Stimulated activated CD4-positive, alpha-beta T cell treated with anti-CD3 and anti-CD28 coated beads, Interleukin-1b, Interleukin-23, amount 100 ng/mL, for 4 hours (primary cell): ENCODE data around the gene BACE2.
A peak's percentile ranks its signal among the peaks of the same experiment; 100 is the strongest.
"Not testable (repeated sequence)": the region's sequence is repeated elsewhere in the genome, so short reads cannot be mapped to it uniquely, and the experiment has no call there.

Experiments
- DNase-seq, 2 donors: peaks; one replicate each; pipeline ENCODE4 v3.0.0-alpha.2; 2020; ENCODE audit warnings: low read depth in 2 of 2

Gene BACE2

DNA sequence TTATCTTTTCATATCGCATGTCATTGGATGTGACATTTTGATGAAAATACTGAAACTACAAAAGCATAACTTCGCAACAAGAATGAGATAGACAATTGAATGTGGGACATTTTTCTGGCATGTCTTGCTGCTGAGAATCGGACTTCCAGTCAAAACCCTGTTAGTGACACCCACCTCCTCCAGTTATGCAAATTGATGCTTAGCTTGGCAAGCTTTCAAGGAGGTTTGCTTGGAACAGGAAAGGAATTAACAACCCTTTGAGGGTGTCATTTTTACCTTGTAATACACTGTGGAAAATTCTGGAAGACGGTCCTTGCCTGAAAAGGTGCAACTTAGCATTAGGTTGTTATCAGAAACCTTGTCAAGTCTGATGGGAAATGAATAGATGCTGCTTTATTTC, 109.9 kb downstream of the BACE2 start:
- no peak for DNase-seq

DNA sequence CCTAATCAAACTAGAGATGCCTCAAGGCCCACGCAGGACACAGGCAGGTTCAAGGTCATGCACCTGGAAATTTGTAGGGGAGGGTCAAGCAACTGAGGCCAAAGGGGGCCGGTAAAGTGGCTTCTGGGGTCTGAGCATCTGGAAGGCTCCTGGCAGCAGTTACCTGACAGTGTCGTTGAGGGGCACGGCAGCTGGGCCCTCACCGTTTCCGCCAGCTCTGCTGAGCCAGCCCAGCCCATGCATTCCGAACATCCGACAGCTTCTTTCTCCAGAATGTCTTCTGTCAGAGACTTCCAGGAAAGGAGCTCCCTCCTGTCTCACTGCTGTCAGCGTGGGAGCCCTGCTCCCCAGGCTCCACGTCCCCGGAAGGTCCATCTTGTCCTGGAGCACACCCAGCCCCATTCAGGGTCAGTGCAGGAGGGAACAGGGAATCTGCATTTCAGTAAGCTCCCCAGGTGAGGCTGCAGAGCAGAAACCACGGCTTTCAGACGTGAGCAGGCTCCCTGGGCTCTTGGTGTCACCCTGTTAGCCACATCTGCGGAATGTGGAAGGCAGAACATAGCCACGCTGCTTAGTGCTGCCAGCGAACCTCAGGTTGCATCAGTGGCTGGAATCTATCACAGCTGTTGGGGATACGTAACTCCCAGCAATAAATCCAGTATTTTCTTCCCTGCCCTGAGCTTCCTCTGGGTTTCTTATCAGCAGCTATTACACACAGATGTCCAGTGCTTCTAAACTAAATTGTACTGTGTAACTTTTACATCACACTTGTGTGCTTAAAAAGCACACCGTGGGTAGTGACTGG, 112.4 kb downstream of the BACE2 start:
- no peak for DNase-seq

DNA sequence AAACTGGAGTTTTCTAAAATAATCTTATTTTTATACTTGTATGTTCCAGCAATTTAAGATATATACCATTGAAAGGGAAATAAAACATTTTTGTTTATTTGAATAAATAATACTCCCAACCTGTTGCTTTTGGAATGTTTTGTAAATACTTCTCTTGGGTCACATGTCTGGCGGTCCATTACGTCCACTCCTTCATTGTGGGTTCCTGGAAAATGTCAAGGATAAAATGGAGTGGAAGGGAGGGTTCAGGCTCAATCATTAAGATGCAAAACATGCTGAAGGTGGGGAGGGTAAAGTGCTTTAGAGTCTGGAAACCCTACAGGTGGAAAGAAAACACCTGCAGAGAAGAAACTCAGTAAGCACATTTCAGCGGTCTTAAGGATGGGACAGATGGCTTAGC, 114.5 kb downstream of the BACE2 start:
- no peak for DNase-seq

DNA sequence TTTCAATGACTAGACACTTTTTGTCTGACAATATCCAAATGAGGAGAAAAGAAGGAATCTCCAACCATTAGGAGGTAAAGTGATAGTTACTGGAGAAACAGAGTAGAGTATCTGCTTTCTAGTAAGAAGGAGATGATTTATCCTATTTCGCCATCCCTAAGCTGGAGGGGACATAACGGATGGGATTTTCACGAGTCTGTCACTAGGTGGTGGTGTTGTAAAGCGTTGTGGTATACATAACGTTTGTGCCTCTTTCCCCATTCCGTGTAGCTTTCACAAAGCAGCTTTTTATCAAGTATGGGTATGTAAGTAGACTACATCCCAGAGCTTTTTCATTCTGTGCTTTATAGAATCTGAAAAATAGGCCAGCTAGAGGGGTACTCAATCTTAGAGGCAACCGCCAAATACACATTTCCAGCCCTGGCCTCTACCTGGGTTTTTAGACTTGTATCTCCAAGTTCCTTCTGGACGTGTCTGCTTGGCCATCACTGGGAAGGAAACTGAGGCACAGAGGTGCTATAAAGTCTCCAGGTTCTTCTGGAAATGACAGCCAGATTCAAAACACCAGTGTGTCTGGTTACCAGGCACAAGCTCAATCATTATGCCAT, 115.4 kb downstream of the BACE2 start:
- peak in 1 of 2 donors; percentile 43 for DNase-seq

DNA sequence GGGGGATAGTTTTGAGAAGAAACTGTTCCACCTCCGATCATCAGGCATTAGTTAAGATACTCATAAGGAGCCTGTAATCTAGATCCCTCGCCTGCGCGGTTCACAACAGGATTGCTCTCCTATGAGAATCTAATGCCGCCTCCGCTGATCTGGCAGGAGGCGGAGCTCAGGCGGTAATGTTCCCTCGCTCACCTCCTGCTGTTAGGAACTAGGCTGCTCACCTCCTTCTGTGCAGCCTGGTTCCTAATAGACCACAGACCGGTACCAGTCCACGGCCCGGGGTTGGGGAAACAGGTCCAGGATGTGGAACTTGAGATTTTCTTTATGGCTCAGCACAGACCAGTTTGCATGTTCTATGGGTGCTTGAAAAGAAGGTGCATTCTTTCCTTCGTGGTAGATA, 121.5 kb downstream of the BACE2 start:
- no peak for DNase-seq

DNA sequence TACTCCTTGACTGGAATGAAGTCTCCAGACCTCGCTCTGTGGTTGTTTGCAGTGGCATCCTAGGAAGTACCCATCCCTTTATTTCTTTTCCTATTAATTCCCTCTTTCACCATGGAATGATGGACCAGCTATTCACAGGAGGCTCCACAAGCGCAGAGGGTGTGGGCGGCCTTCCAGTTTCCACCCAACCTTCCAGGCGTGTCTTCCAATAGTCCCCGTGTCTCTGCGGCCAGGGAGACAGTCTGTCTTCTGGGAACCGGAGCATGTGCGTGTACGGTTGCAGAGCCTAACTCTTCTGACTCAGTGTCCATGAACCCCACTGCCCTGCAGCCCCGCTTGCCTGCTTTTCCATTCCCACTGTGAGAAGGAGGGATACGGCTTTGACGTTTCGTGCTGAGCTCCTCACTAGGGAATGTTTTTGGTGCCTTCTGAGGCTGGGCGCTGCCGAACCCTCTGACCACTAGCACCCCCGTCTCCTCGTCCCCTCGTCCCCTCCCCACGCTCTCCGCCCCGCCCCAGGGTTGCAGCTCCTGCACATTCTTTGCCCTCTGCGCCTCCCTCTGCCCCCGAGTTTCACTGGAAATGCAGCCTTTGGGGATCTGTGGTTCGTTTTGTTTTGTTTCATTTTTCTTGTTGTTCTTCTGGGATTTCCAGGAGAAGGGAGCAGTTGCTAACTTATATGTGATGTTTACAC, 122.3 kb downstream of the BACE2 start:
- no peak for DNase-seq

DNA sequence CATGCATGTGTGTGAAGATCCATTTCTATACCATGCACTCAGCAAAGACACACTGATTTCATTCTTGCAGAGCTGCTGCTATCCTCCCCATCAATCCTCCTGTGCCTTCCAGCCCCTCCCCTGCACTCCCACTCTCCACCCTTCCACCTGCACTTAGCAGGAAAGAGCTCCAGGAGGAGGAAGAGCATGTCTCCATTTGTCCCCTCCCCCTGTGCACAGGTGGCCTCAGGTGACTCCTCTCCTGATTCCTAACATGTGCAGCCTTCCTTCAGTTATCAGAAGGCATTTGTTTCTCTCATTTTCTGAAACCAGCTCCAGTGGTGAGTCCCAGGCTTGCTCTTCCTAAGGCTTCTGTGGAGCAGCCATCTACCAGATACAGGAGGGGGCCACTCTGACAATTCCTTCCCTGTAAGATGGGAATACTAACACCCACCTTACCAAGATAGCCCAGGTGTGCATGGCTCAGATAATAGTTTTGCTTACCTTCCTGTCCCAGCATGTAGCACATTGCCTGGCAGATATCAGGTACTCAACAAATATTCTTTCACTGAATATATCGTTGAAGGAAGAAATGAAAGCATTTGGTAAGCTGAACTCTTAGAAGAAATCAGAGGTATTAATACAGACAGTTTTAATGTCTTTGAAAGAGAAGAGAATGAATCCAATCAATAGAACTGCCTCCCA, 126.7 kb downstream of the BACE2 start:
- no peak for DNase-seq

DNA sequence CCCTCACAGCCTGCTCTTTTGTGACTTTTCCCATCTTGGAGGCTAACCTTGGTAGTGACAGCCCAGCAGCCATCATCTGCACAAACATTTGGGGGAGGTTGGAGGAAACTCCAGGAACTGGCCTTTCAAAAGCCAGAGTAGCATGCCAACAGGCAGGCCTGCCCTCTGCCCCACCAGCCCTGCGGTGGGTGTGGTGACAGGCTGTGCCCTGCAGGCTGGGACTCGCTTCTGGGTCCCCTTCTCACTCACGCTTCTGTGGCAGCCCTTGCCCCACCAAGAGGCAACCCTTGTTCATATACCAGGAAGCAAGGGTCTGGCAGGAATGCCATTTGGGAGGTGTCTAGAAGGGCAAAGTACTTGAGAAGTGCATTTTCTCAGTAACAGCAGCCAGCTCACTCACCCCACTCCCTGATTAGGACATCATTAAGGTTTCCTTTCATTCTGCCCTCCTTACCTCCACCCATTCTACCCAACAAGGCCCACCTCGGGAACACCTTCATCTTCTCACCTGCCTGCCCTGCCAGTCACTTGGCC, 127.8 kb downstream of the BACE2 start:
- DNase-seq: no peak

DNA sequence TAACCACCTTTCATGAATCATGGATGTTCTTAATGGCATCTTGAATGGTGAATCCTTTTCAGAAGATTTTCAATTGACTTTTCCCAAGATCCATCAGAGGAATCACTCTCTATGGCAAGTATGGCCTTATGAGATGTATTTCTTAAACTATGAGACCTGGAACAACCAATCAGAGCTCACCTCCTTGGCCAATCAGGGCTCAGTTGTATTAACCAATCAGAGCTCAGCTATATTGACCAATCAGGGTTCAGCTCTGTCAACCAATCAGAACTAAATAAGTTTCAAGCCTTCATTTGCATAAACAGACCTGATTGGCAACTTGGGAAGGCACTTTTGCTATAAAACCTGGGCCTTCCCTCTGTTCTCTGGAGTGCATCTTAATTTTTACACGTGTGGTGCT, 135.0 kb downstream of the BACE2 start:
- no peak for DNase-seq

DNA sequence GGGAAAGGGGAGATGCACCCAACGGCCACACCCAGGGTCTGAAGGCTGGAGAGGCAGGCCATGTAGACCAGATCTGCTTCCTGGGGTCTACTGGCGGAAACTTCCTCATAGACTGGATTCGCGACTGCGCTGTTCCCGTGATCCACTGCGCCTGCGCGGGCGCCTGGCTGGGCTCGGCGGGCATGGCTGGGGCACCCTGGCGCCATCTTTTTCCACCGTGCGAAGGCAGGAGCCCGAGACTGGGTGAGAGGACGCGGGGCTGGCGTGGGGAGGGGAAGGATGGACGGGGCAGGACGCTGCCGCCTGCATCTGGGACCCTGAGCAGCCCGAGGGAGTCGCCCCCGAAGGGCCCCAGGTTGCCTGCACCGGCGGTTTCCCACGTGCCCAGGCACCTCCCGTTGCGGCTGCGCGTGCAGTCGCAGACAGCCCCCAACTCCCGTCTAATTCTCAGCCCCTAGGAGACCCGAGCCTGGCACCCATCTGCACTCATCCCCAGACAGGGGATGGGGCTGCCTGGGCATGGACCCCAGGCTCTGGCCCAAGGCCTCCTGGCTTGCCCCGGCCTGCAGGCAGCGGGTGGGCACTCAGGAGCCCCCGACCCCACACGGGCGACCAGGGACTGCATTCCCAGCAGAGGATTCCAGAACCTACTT, 136.2 kb downstream of the BACE2 start:
- DNase-seq: no peak

DNA sequence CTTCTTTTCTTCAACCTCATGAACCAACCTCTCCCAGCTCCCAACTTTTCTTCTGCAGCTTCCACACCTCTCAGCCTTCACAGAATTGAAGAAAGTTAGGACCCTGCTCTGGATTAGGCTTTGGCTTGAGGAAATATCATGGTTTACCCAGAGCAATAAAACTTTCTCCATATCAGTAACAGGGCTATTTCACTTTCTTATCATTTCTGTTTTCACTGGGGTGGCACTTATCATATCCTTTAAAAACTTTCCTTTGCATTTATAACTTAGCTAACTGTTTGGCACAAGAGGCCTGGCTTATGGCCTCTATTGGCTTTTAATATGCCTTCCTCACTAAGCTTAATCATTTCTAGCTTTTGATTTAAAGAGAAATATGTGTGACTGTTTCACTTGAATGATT, 139.3 kb downstream of the BACE2 start:
- DNase-seq: no peak

DNA sequence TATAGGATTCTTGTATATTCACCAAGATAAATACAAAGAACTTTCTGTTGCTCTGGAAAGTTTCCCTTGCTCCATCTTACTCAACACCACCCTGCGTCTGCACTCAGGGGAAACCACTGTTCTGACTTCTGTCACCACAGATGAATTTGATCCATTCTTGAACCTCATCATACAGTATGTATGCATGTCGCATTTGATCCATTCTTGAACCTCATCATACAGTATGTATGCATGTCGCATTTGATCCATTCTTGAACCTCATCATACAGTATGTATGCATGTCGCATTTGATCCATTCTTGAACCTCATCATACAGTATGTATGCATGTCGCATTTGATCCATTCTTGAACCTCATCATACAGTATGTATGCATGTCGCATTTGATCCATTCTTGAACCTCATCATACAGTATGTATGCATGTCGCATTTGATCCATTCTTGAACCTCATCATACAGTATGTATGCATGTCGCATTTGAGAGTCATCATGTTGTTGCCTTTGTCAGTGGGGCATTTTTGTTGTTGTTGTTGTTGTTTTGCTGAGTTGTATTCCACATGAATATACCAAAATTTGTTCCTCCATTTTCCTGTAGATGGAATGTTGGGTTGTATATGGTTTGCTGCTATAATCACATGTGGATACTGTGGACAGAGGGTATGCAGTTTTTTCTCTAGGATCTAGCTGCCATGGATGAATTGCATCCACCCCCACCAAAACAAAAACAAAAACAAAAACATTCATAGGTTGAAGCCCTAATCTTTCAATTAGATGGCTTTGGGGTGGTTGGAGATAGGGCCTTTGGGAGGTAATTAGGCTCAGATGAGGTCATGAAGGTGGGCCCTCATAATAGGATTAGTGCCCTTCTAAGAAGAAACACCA, 145.6 kb downstream of the BACE2 start:
- not testable (repeated sequence) for DNase-seq

DNA sequence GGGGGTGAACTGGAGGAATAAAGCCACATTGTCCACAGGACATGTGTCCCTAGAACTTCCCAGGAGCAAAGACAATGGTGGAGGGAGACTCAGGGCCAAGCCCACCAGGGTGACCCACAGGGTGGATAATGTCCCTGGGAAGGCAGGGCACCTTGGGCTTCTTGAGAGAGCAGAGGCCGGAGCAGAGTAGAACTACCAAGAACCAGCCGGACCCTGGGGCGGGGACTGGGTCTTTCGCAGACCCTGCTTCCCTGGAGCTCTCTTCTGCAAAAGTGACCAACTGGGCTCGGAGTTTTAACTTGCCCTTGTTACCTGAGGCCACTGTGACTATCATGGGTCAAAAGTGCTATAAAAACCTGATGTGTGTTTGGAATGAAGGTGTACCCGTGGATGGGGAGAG, 147.8 kb downstream of the BACE2 start:
- DNase-seq: no peak

DNA sequence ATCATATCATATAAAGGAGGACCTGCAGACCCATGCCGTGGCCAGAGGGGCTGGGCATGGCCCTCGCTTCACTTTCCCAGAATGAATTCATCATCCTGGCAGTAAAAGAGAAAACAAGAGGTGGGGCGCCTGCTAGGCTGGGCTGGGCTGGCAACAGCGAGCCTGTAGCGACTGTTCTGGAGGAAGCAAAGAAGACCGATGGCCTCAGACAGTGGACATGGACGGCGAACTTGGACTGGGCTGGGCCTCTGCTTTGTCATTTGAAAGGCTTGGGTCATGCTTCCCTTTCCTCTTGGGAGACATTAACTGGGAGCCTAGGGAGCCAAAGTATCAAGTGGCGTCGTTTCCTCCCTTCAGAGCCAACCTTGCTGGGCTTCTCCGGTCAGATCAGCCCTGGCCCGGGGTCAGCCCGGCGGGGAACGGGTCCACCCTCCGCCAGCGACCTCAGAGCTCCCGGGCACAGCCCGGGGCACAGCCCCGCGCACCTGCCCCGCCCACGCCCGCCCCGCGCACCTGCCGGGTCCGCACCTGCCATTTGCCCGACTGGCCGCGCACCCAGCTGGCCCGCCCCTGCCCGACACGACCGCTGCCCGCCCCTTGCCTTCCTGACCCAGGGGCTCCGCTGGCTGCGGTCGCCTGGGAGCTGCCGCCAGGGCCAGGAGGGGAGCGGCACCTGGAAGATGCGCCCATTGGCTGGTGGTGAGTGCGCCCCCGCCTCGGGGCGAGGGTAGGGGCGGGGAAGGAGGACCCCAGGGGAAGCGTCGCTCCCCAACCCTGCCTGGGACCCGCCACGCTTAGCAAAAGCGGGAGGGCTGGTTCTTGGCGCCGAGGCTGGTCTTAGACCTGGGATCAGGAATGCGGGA, 148.5 kb downstream of the BACE2 start, which contains the start of gene FAM3B:
FAM3B (plus strand) TSS at position 602 of the 863 bp plus-strand sequence; CDS start at position 681, 79 bp downstream.
- no peak for DNase-seq

DNA sequence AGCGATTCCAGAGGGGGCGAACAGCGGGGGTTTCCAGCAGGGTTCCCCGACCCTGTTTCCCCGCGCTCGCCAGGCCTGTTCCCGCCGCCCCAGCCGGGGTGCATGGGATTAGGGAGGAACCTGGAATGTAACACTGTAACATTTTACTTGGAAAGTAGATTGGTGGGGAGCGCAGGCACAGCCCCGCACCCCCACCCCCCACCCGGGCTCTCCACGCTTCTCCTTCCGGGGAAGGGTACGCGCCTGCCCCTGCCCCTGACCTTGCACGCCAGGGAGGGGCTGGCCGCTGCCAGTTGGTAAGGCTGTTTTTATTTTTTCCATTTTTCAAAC, 149.1 kb downstream of the BACE2 start:
- DNase-seq: no peak

DNA sequence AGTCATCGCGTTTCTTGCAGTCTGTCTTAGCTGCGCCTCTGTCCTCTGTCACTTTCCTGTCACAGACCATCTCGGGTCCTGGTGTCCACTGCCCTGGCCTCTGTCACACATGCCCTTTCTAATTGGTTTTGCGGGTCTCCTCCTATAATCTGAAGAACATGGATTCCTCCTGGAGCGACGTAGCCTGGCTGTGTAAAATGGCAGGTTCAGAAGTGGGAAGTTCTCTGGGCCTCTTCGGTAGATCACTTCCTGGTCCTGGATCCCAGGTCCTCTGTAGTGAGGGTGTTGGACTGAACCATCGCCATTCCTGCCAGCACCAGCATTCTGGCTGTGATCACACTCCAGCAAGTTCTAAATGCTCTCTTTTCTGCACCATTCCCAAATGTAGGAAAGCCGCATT, 149.5 kb downstream of the BACE2 start:
- no peak for DNase-seq

DNA sequence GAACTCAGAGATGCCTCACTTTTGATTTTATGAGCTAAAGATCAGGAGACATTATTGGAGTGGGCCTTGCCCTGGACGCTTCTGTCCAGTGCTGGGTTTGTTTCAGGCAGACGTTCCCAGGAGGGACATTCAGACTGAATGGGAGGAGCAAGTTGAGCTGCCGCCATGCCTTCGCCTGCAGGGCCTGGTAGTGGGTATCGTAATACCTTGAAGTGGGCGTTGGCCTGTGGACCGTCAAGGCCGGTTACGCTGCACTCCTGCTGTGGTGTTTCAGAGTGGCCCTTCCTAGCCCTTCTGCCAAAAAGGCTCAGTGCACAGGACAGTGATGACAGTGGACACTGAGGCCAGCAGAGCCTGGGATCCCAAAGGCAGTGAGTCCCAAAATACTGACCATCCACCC, 150.3 kb downstream of the BACE2 start:
- DNase-seq: no peak

DNA sequence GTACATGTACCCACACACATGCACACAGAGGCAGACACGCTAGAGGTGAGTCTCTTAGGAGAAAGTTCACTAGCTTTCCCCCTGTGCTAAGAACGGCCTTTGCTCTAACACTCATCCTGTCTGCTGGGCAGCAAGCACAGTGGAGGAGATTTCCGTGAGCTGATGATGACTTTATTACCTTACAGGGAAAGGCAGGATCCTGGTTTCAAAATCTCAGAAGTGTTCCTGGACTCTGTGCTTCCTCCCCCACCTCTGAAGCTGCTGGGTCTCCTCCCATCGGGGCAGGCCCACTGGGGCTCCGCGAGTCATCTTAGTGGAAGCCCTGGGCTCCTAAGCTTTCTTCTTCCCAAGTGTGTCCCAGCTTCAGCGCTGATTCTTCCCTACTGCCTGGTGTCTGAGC, 151.3 kb downstream of the BACE2 start:
- no peak for DNase-seq

DNA sequence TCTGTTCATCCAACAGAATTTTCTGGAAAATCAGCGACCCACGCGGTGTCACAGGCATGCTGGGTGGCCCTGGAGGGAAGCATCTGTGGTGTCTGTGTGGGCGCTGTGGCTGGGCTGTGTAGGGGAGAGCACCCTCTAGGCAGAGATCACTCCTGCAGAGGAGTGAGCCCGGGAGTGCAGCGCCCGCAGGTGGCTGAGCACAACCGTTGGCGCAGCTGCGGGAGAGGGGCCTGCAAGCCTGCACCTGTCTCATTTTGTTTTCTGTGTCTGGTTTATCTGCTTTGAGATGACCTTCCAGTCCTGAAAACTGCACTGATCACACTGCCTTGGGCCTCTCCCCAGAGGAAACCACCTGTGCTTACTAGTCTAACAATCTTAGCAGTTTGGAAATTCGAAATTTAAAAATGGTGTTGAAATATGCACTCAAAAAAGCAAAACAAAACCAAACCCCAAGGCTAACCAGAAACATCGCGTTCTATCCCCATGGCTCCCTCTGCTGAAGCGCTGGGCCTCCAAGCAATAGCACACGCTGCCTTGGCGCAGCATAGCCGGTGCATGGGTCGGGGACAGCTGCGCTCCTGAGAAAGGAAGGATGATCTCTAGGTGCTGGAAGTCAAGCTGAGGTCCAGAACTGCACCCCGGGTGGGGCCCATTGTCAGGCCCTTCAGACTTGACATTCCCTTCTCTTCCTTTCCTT, 153.4 kb downstream of the BACE2 start:
- no peak for DNase-seq
